Activated T-helper 9 cell treated with anti-CD3 and anti-CD28 coated beads, Interleukin-2, amount 50 U/mL, for 16 hours (primary cell): ENCODE measurements around the gene NEUROD2.
"Not testable (repeated sequence)": the region's sequence is repeated elsewhere in the genome, so short reads cannot be mapped to it uniquely, and the experiment has no call there.

Experiments used
- DNase-seq: peaks from one replicate; pipeline ENCODE4 v3.0.0-alpha.2; 2020; ENCODE audit warnings: low read depth

The NEUROD2 gene

GRCh38 chr17:39601758-39602532 is 5.8 kb downstream of the NEUROD2 start:
- no peak for DNase-seq

- DNase-seq: no peak
Observed at GRCh38 chr17:39600997-39601597, 6.6 kb downstream of the NEUROD2 start.

GRCh38 chr17:39600288-39600996 is 7.3 kb downstream of the NEUROD2 start:
- DNase-seq: no peak

GRCh38 chr17:39599665-39600231 is 8.0 kb downstream of the NEUROD2 start:
- no peak for DNase-seq

GRCh38 chr17:39599004-39599664 is 8.6 kb downstream of the NEUROD2 start:
- no peak for DNase-seq

- DNase-seq: no peak
Observed at GRCh38 chr17:39598630-39599003, 9.1 kb downstream of the NEUROD2 start.

GRCh38 chr17:39598047-39598481 is 9.7 kb downstream of the NEUROD2 start:
- DNase-seq: no peak

- DNase-seq: no peak
Observed at GRCh38 chr17:39597372-39598046, 10.2 kb downstream of the NEUROD2 start.

- no peak for DNase-seq
Observed at GRCh38 chr17:39596543-39597267, 11.0 kb downstream of the NEUROD2 start.

GRCh38 chr17:39595928-39596510 is 11.7 kb downstream of the NEUROD2 start:
- DNase-seq: no peak

GRCh38 chr17:39595294-39595693 is 12.4 kb downstream of the NEUROD2 start:
- no peak for DNase-seq

GRCh38 chr17:39593371-39593770 is 14.3 kb downstream of the NEUROD2 start:
- no peak for DNase-seq

- no peak for DNase-seq
Observed at GRCh38 chr17:39591958-39592954, 15.5 kb downstream of the NEUROD2 start.

GRCh38 chr17:39590180-39590579 is 17.5 kb downstream of the NEUROD2 start:
- not testable (repeated sequence) for DNase-seq

GRCh38 chr17:39582658-39583057 is 25.1 kb downstream of the NEUROD2 start:
- no peak for DNase-seq

- no peak for DNase-seq
Observed at GRCh38 chr17:39581759-39582085, 26.0 kb downstream of the NEUROD2 start.

GRCh38 chr17:39581071-39581758 is 26.5 kb downstream of the NEUROD2 start:
- no peak for DNase-seq

GRCh38 chr17:39580082-39580468 is 27.6 kb downstream of the NEUROD2 start:
- DNase-seq: no peak
